GM12878 (cell line): ENCODE measurements around the gene TRRAP. TPM values are rescaled to one million over a fixed set of nuclear protein-coding genes. Genes with fewer than 3 reads are reported as not detected.

Experiments used
- ATAC-seq: fragments of 200-7000 bp; cut with Tn5 transposase; 3 replicates; pipeline ENCODE4 v1.9.1; 2020; ENCODE audit warnings: mild to moderate bottlenecking, moderate library complexity
- BruUV-seq: library from RNA; stranded (reverse); fragments of 400-500 nt; replicated peaks from 2 replicates; lab custom pipeline; 2021; lab: Mats Ljungman, UMichigan
- CTCF ChIA-PET: fragments of 300-600 bp; sonication (Branson Sonifier 250); formaldehyde crosslinking; extraction: SDS; loops from one replicate; lab custom pipeline; 2021; ENCODE audit warnings: inconsistent platforms; lab: Yijun Ruan, JAX
- POLR2A ChIA-PET: fragments of 350-600 bp; formaldehyde crosslinking; extraction: SDS; loops from one replicate; lab custom pipeline; 2021; ENCODE audit warnings: inconsistent platforms; lab: Charles Lee
- RAD21 ChIA-PET: fragments of 300-600 bp; sonication (Branson Sonifier 250); formaldehyde crosslinking; loops from one replicate; lab custom pipeline; 2023; ENCODE audit warnings: antibody characterized with exemption; ENCODE audit not compliant: unreplicated experiment; lab: Charles Lee
- SMC1A ChIA-PET: fragments of 300-600 bp; sonication (Branson Sonifier 250); formaldehyde crosslinking; loops from one replicate; lab custom pipeline; 2023; ENCODE audit not compliant: unreplicated experiment, uncharacterized antibody; lab: Charles Lee
- DNase-seq: peaks from one replicate; pipeline ENCODE4 v3.0.0-alpha.2; 2011; ENCODE audit warnings: low read depth, low spot score
- FAIRE-seq: peaks from 3 replicates; lab custom pipeline; 2011; peaks lifted over from hg19 to GRCh38; lab: Jason Lieb, UNC
- H2AFZ ChIP-seq: 2 replicates; pipeline ENCODE4 v1.6.0; 2011; ENCODE audit warnings: low read depth, low read length, control low read depth; ENCODE audit not compliant: control insufficient read depth
- H3K27ac ChIP-seq: 2 replicates; pipeline ENCODE4 v1.5.1; 2011; ENCODE audit warnings: control low read depth; ENCODE audit not compliant: control insufficient read depth, insufficient read depth
- H3K27me3 ChIP-seq, 2 experiments: replicated peaks in 1 of 2; 2 replicates each; pipeline versions ENCODE4 v1.6.0 to v1.6.1; 2011; ENCODE audit warnings: low read length in 1 of 2; ENCODE audit not compliant: control insufficient read depth in 2 of 2, insufficient read depth in 2 of 2
- H3K36me3 ChIP-seq, 2 experiments: 2 replicates each; pipeline ENCODE4 v1.5.1; 2011; ENCODE audit warnings: low read length in 1 of 2; ENCODE audit not compliant: control insufficient read depth in 2 of 2, insufficient read depth in 2 of 2
- H3K4me1 ChIP-seq: 2 replicates; pipeline ENCODE4 v1.6.1; 2011; ENCODE audit warnings: mild to moderate bottlenecking, low read length, moderate library complexity, mixed read lengths; ENCODE audit not compliant: control insufficient read depth, insufficient read depth
- H3K4me2 ChIP-seq: 2 replicates; pipeline ENCODE4 v1.6.0; 2011; ENCODE audit warnings: control low read depth; ENCODE audit not compliant: control insufficient read depth, insufficient read depth
- H3K4me3 ChIP-seq: fragments of 200-600 bp; sonication (generic); 2 replicates; pipeline ENCODE4 v1.5.1; 2016
- H3K79me2 ChIP-seq: 2 replicates; pipeline ENCODE4 v1.6.0; 2011; ENCODE audit warnings: low read length; ENCODE audit not compliant: control insufficient read depth, insufficient read depth
- H3K9ac ChIP-seq: 2 replicates; pipeline ENCODE4 v1.8.0; 2011; ENCODE audit warnings: low read length, control low read depth, mixed read lengths; ENCODE audit not compliant: control insufficient read depth, insufficient read depth
- H3K9me3 ChIP-seq: replicated peaks from 3 replicates; pipeline ENCODE4 v1.5.1; 2011; ENCODE audit warnings: mild to moderate bottlenecking, low read length; ENCODE audit not compliant: control insufficient read depth, insufficient read depth
- H4K20me1 ChIP-seq: 2 replicates; pipeline ENCODE4 v1.6.0; 2011; ENCODE audit not compliant: control insufficient read depth, insufficient read depth
- ATF3 ChIP-seq: IDR thresholded peaks from 2 replicates; pipeline ENCODE4 v1.6.1; 2011; ENCODE audit warnings: low read depth, mild to moderate bottlenecking, low read length, moderate library complexity, borderline replicate concordance; ENCODE audit errors: extremely low read depth
- ELK1 ChIP-seq: IDR thresholded peaks from 2 replicates; pipeline ENCODE4 v1.6.1; 2012; ENCODE audit warnings: low read depth, low read length, improper control_type of control experiment
- GATAD2B ChIP-seq: fragments of 450-650 bp; conservative IDR thresholded peaks from 2 replicates; pipeline ENCODE4 v1.6.1; 2017; ENCODE audit warnings: low read depth, mild to moderate bottlenecking, moderate library complexity
- KAT2A ChIP-seq: conservative IDR thresholded peaks from 2 replicates; pipeline ENCODE4 v1.6.1; 2011; ENCODE audit warnings: low read depth, low read length; ENCODE audit not compliant: control insufficient read depth
- MEF2B ChIP-seq: fragments of 450-650 bp; IDR thresholded peaks from 2 replicates; pipeline ENCODE4 v1.6.1; 2018; ENCODE audit warnings: mild to moderate bottlenecking, moderate library complexity; ENCODE audit not compliant: partially characterized antibody, poor library complexity, severe bottlenecking
- NR2F1 ChIP-seq: fragments of 450-650 bp; conservative IDR thresholded peaks from 2 replicates; pipeline ENCODE4 v1.6.1; 2017; ENCODE audit warnings: mild to moderate bottlenecking
- POLR2A ChIP-seq: IDR thresholded peaks from 2 replicates; pipeline ENCODE4 v1.6.1; 2011; ENCODE audit warnings: low read depth, mild to moderate bottlenecking, low read length
- RCOR1 ChIP-seq: conservative IDR thresholded peaks from 2 replicates; pipeline ENCODE4 v1.6.1; 2012; ENCODE audit warnings: low read depth, low read length, improper control_type of control experiment
- RELB ChIP-seq: fragments of 450-650 bp; IDR thresholded peaks from 2 replicates; pipeline ENCODE4 v1.6.1; 2017; ENCODE audit warnings: low read depth, mild to moderate bottlenecking, moderate library complexity
- SKIL ChIP-seq: fragments of 450-650 bp; IDR thresholded peaks from 2 replicates; pipeline ENCODE4 v1.6.1; 2017; ENCODE audit warnings: mild to moderate bottlenecking, low read depth, inconsistent platforms; ENCODE audit not compliant: poor library complexity, severe bottlenecking
- SMC3 ChIP-seq: IDR thresholded peaks from 2 replicates; pipeline ENCODE4 v1.6.1; 2011; ENCODE audit warnings: low read length, improper control_type of control experiment, borderline replicate concordance
- SREBF2 ChIP-seq: IDR thresholded peaks from 2 replicates; pipeline ENCODE4 v1.6.1; 2012; ENCODE audit warnings: mild to moderate bottlenecking, low read length
- TARDBP ChIP-seq: IDR thresholded peaks from 2 replicates; pipeline ENCODE4 v1.6.1; 2016; ENCODE audit warnings: borderline replicate concordance
- YY1 ChIP-seq: IDR thresholded peaks from 2 replicates; pipeline ENCODE4 v1.6.1; 2011; ENCODE audit warnings: low read depth, mild to moderate bottlenecking, low read length
- ZNF207 ChIP-seq: fragments of 450-650 bp; IDR thresholded peaks from 2 replicates; pipeline ENCODE4 v1.6.1; 2014; ENCODE audit warnings: antibody characterized with exemption, mild to moderate bottlenecking, borderline replicate concordance
- WGBS: methylation state at CpG from one replicate; pipeline ENCODE4 v1.1.6; 2016; ENCODE audit warnings: low lambda C conversion rate; ENCODE audit not compliant: insufficient replicate concordance, insufficient coverage; ENCODE audit errors: missing lambda C conversion rate; 5-methylcytosine and 5-hydroxymethylcytosine counted together
- in situ Hi-C: fragments of 300-500 bp; cut with MboI; formaldehyde crosslinking; loops from 9 replicates; pipeline ENCODE4 v1.14.3; 2018; ENCODE audit warnings: mixed read lengths
- intact Hi-C: fragments of 100-400 bp; cut with micrococcal nuclease; formaldehyde crosslinking; loops from one replicate; pipeline ENCODE4 v1.14.2; 2022; ENCODE audit not compliant: unreplicated experiment
- polyA plus RNA-seq, 11 experiments: library from polyadenylated mRNA; depleted of rRNA in 4 of 11; unstranded in 6 of 11; stranded (reverse) in 5 of 11; fragments of >200 nt; fragmentation: Nextera tagmentation in 4 of 11; fragmentation: Illumina TruSeq in 1 of 11; extraction: Ambion mirVana in 4 of 11; extraction: Trizol in 1 of 11; gene quantifications; 1 replicate in 1 of 11; 2 replicates in 10 of 11; pipeline versions ENCODE4 v1.2.1 to v1.2.3, GENCODE V29; 2011 to 2016; ENCODE audit warnings: inconsistent platforms in 2 of 11, missing spikeins in 2 of 11, low read depth in 1 of 11
- total RNA-seq, 4 experiments: library from RNA; depleted of rRNA in 3 of 4; stranded (reverse); fragments of >200 nt in 3 of 4; fragmentation: Illumina TruSeq in 1 of 4; extraction: Trizol in 1 of 4; gene quantifications; 2 replicates each; pipeline versions ENCODE4 v1.2.1 to v1.2.3, GENCODE V29; 2013 to 2021

TRRAP gene
- total and polyA plus RNA-seq, 10 of the 15 experiments (the other 5 are each of a cell fraction or from before 2014, with no cell fraction given): 1.1 to 39.3 (median 8.5) TPM

- no peak overlapping the region for H3K27ac ChIP-seq
- peaks cover 15% of the 10 kb centered on the region for H3K4me1 ChIP-seq
- H4K20me1 ChIP-seq: no peaks in the 10 kb centered on the region
- H3K27me3 ChIP-seq: no peaks in the 10 kb centered on the region
- H3K9me3 ChIP-seq: no peaks in the 10 kb centered on the region
- ChIA-PET POLR2A (interaction anchor here (0.6 kb wide), 1 partner anchor 435 kb away, joined by 3 read pairs; no protein-coding TSS in a partner anchor), SMC1A (no interaction called here)
- intact Hi-C loops: no loop called here
- no peak overlapping the region for H3K4me2 ChIP-seq
- peaks cover 17 to 49% of the 10 kb centered on the region in 2 experiments for H3K36me3 ChIP-seq
- H3K9ac ChIP-seq: no peak overlapping the region
- ATAC-seq (no peak), DNase-seq (no peak), FAIRE-seq (no peak)
- H2AFZ ChIP-seq: no peak overlapping the region
- H3K79me2 ChIP-seq: no peaks in the 10 kb centered on the region
- TF ChIP-seq SREBF2 (no peak), GATAD2B (no peak), YY1 (no peak), ATF3 (no peak), ELK1 (no peak), ZNF207 (no peak), SMC3 (no peak), NR2F1 (no peak), POLR2A (no peak), KAT2A (no peak), TARDBP (no peak), SKIL (no peak), MEF2B (no peak), RCOR1 (no peak), RELB (no peak)
- TF ChIP-seq, all 136 proteins: peak for 0
- ChIA-PET CTCF (no interaction called here), RAD21 (no interaction called here)
- no TSS peak for BruUV-seq
- H3K4me3 ChIP-seq: no peak overlapping the region
- in situ Hi-C loops: no loop called here
- WGBS: 94% methylated on average over 14 of the region's 14 CpGs
These were observed 122.7 kb downstream of the TRRAP start for GRCh38 chr7:99000904-99001465.
